WTC11 (cell line): ENCODE results near the gene HIF1A. TPM values are rescaled to one million over a fixed set of nuclear protein-coding genes. Genes with fewer than 3 reads are reported as not detected.
"Not testable (repeated sequence)": the region's sequence is repeated elsewhere in the genome, so short reads cannot be mapped to it uniquely, and the experiment has no call there.

ENCODE experiments used
- ATAC-seq: fragments of 200-7000 bp; cut with Tn5 transposase; 2 replicates; pipeline ENCODE4 v1.10.0; 2021; ENCODE audit warnings: mild to moderate bottlenecking, moderate library complexity
- CTCF ChIA-PET: fragments of 300-600 bp; sonication (Branson Sonifier 250); formaldehyde crosslinking; loops from one replicate; lab custom pipeline; 2021; ENCODE audit warnings: antibody characterized with exemption; lab: Charles Lee
- POLR2A ChIA-PET: fragments of 350-600 bp; sonication (Branson Sonifier 250); formaldehyde crosslinking; loops from one replicate; lab custom pipeline; 2021; ENCODE audit warnings: antibody characterized with exemption; lab: Charles Lee
- DNase-seq: peaks from one replicate; pipeline ENCODE4 v3.0.0; 2021; ENCODE audit warnings: low spot score
- H3K27ac Mint-ChIP-seq: 2 replicates; pipeline ENCODE4 v1.8.0; 2021; ENCODE audit warnings: mixed read lengths
- H3K27me3 Mint-ChIP-seq: 2 replicates; pipeline ENCODE4 v1.8.0; 2021; ENCODE audit warnings: low read depth, mild to moderate bottlenecking, moderate library complexity, mixed read lengths
- H3K36me3 Mint-ChIP-seq: 2 replicates; pipeline ENCODE4 v1.8.0; 2021; ENCODE audit warnings: mixed read lengths
- H3K4me1 Mint-ChIP-seq: 2 replicates; pipeline ENCODE4 v1.8.0; 2022; ENCODE audit warnings: mixed read lengths
- H3K4me3 Mint-ChIP-seq: 2 replicates; pipeline ENCODE4 v1.8.0; 2021; ENCODE audit warnings: mild to moderate bottlenecking, moderate library complexity, mixed read lengths
- H3K9me3 Mint-ChIP-seq: 2 replicates; pipeline ENCODE4 v1.8.0; 2021; ENCODE audit warnings: mixed read lengths
- ARID4B ChIP-seq: sonication (generic); formaldehyde crosslinking; IDR thresholded peaks from 2 replicates; pipeline ENCODE4 v1.8.0; 2023; ENCODE audit warnings: missing genetic modification reagents, mild to moderate bottlenecking, borderline replicate concordance
- E2F5 ChIP-seq: sonication (generic); formaldehyde crosslinking; IDR thresholded peaks from 2 replicates; pipeline ENCODE4 v1.8.1; 2022; ENCODE audit warnings: mild to moderate bottlenecking, moderate library complexity, missing genetic modification reagents
- FOXJ3 ChIP-seq: sonication (generic); formaldehyde crosslinking; IDR thresholded peaks from 2 replicates; pipeline ENCODE4 v1.9.0; 2021; ENCODE audit warnings: missing genetic modification reagents, mild to moderate bottlenecking, borderline replicate concordance
- FOXK1 ChIP-seq: sonication (generic); formaldehyde crosslinking; IDR thresholded peaks from 2 replicates; pipeline ENCODE4 v1.8.0; 2022; ENCODE audit warnings: mild to moderate bottlenecking, moderate library complexity, missing genetic modification reagents
- GRHL2 ChIP-seq: fragments of 250-450 bp; sonication (Bioruptor Pico); IDR thresholded peaks from 2 replicates; pipeline ENCODE4 v1.8.0; 2022; ENCODE audit warnings: mild to moderate bottlenecking, moderate library complexity; ENCODE audit not compliant: insufficient replicate concordance, severe bottlenecking
- GTF2I ChIP-seq: fragments of 250-450 bp; sonication (Bioruptor Pico); conservative IDR thresholded peaks from 2 replicates; pipeline ENCODE4 v1.4.0; 2021; ENCODE audit warnings: mild to moderate bottlenecking
- MYBL2 ChIP-seq: sonication (generic); formaldehyde crosslinking; IDR thresholded peaks from 2 replicates; pipeline ENCODE4 v1.8.1; 2023; ENCODE audit warnings: mild to moderate bottlenecking, moderate library complexity, missing genetic modification reagents
- NFATC4 ChIP-seq: fragments of 250-450 bp; sonication (Bioruptor Pico); IDR thresholded peaks from 2 replicates; pipeline ENCODE4 v1.9.0; 2021; ENCODE audit warnings: mild to moderate bottlenecking
- NFYB ChIP-seq: sonication (generic); formaldehyde crosslinking; conservative IDR thresholded peaks from 2 replicates; pipeline ENCODE4 v1.8.0; 2022; ENCODE audit warnings: low read depth, missing genetic modification reagents
- RELA ChIP-seq: sonication (generic); formaldehyde crosslinking; IDR thresholded peaks from 2 replicates; pipeline ENCODE4 v1.8.1; 2022; ENCODE audit warnings: missing genetic modification reagents, mild to moderate bottlenecking, borderline replicate concordance
- RORB ChIP-seq: fragments of 250-450 bp; sonication (Bioruptor Pico); IDR thresholded peaks from 2 replicates; pipeline ENCODE4 v1.9.0; 2021; ENCODE audit warnings: mild to moderate bottlenecking
- STAT6 ChIP-seq: sonication (generic); formaldehyde crosslinking; conservative IDR thresholded peaks from 2 replicates; pipeline ENCODE4 v1.8.1; 2023; ENCODE audit warnings: mild to moderate bottlenecking, low read depth, missing genetic modification reagents, moderate library complexity
- USF2 ChIP-seq: sonication (generic); formaldehyde crosslinking; IDR thresholded peaks from 2 replicates; pipeline ENCODE4 v1.8.1; 2023; ENCODE audit warnings: mild to moderate bottlenecking, missing genetic modification reagents, moderate library complexity
- ZNF121 ChIP-seq: sonication (generic); formaldehyde crosslinking; IDR thresholded peaks from 2 replicates; pipeline ENCODE4 v1.8.0; 2023; ENCODE audit warnings: missing genetic modification reagents
- ZNF138 ChIP-seq: sonication (generic); formaldehyde crosslinking; conservative IDR thresholded peaks from 2 replicates; pipeline ENCODE4 v1.8.1; 2022; ENCODE audit warnings: mild to moderate bottlenecking, moderate library complexity, missing genetic modification reagents
- ZNF232 ChIP-seq: sonication (generic); formaldehyde crosslinking; IDR thresholded peaks from 2 replicates; pipeline ENCODE4 v1.8.0; 2022; ENCODE audit warnings: mild to moderate bottlenecking, missing genetic modification reagents
- ZNF263 ChIP-seq: sonication (generic); formaldehyde crosslinking; IDR thresholded peaks from 2 replicates; pipeline ENCODE4 v1.8.1; 2022; ENCODE audit warnings: low read depth, mild to moderate bottlenecking, moderate library complexity, missing genetic modification reagents
- ZNF396 ChIP-seq: fragments of 250-450 bp; sonication (Bioruptor Pico); IDR thresholded peaks from 2 replicates; pipeline ENCODE4 v1.8.0; 2021; ENCODE audit warnings: mild to moderate bottlenecking, moderate library complexity, borderline replicate concordance
- total RNA-seq: library from RNA; stranded (reverse); gene quantifications from 3 replicates; pipeline ENCODE4 v1.2.3, GENCODE V29; 2021
- TF ChIP-seq, protein P1 (sequence below): fragments of 250-450 bp; sonication (Bioruptor Pico); IDR thresholded peaks from 2 replicates; pipeline ENCODE4 v2.1.2; 2022; ENCODE audit warnings: mild to moderate bottlenecking, moderate library complexity
- TF ChIP-seq, protein P2 (sequence below): sonication (generic); formaldehyde crosslinking; IDR thresholded peaks from 2 replicates; pipeline ENCODE4 v1.8.0; 2022; ENCODE audit warnings: mild to moderate bottlenecking, missing genetic modification reagents

The HIF1A gene
- total RNA-seq, 1 experiment from 2014 or later, result 165 TPM

DNA sequence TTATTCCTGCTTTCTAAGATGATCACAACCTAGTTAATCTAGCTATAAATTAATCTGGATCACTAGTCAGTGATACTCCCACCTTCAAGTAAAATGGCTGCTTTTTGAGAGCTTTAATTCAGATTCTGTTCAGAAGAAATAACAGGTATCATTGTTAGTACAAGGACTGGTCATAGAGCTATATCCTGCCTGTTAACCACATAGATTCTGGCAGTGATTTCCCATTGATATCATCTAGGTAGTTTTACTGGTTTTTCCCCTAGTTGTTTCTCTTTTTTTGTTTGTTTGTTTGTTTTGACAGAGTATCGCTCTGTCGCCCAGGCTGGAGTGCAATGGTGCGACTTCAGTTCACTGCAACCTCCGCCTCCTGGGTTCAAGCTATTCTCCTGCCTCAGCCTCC lies 39.0 kb upstream of the HIF1A start (continued):
- TF ChIP-seq USF2 (CRISPR knock-in tag) (no peak), GTF2I (CRISPR knock-in tag) (no peak), ZNF121 (CRISPR knock-in tag) (no peak), FOXJ3 (CRISPR knock-in tag) (no peak)
- TF ChIP-seq, protein P1, sequence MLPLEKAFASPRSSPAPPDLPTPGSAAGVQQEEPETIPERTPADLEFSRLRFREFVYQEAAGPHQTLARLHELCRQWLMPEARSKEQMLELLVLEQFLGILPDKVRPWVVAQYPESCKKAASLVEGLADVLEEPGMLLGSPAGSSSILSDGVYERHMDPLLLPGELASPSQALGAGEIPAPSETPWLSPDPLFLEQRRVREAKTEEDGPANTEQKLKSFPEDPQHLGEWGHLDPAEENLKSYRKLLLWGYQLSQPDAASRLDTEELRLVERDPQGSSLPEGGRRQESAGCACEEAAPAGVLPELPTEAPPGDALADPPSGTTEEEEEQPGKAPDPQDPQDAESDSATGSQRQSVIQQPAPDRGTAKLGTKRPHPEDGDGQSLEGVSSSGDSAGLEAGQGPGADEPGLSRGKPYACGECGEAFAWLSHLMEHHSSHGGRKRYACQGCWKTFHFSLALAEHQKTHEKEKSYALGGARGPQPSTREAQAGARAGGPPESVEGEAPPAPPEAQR, result no peak
- TF ChIP-seq, protein P2, sequence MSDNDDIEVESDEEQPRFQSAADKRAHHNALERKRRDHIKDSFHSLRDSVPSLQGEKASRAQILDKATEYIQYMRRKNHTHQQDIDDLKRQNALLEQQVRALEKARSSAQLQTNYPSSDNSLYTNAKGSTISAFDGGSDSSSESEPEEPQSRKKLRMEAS (CRISPR knock-in tag), result no peak

DNA sequence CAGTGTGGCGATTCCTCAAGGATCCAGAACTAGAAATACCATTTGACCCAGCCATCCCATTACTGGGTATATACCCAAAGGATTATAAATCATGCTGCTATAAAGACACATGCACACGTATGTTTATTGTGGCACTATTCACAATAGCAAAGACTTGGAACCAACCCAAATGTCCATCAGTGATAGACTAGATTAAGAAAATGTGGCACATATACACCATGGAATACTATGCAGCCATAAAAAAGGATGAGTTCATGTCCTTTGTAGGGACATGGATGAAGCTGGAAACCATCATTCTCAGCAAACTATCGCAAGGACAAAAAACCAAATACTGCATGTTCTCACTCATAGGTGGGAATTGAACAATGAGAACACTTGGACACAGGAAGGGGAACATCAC lies 37.2 kb upstream of the HIF1A start:
- DNase-seq, POLR2A ChIA-PET, CTCF ChIA-PET, H3K27ac Mint-ChIP-seq, ATAC-seq, H3K36me3 Mint-ChIP-seq, H3K4me3 Mint-ChIP-seq, H3K27me3 Mint-ChIP-seq, H3K9me3 Mint-ChIP-seq: not testable (repeated sequence)
- peaks cover 13% of the 10 kb centered on the region for H3K4me1 Mint-ChIP-seq

GRCh38 chr14:61659582-61659981 lies 35.7 kb upstream of the HIF1A start:
- Mint-ChIP-seq H3K27me3 (no peaks in the 10 kb centered on the region), H3K27ac (no peak overlapping the region), H3K4me1 (peaks cover 13% of the 10 kb centered on the region), H3K9me3 (peaks cover 5% of the 10 kb centered on the region; the same call in 1 of the 2 replicates), H3K36me3 (no peaks in the 10 kb centered on the region), H3K4me3 (no peak overlapping the region)
- TF ChIP-seq, protein P1, result no peak
- no peak for TF ChIP-seq E2F5
- TF ChIP-seq RORB, result no peak
- no peak for TF ChIP-seq USF2 (CRISPR knock-in tag)
- no peak for TF ChIP-seq NFYB (CRISPR knock-in tag)
- TF ChIP-seq RELA (CRISPR knock-in tag), result no peak
- TF ChIP-seq NFATC4 (CRISPR knock-in tag), result no peak
- TF ChIP-seq ZNF396, result no peak
- TF ChIP-seq, protein P2 (CRISPR knock-in tag), result no peak
- no peak for TF ChIP-seq STAT6 (CRISPR knock-in tag)
- TF ChIP-seq ZNF232 (CRISPR knock-in tag), result no peak
- TF ChIP-seq GRHL2 (CRISPR knock-in tag), result no peak
- TF ChIP-seq MYBL2 (CRISPR knock-in tag), result no peak
- no peak for TF ChIP-seq ARID4B
- no peak for TF ChIP-seq FOXK1 (CRISPR knock-in tag)
- TF ChIP-seq ZNF138 (CRISPR knock-in tag), result no peak
- TF ChIP-seq ZNF263 (CRISPR knock-in tag), result no peak
- ChIA-PET CTCF (no interaction called here), POLR2A (no interaction called here)
- no peak for ATAC-seq
- no peak for DNase-seq
